Measurements from ENCODE around the gene CHRNG.

CHRNG gene

DNA sequence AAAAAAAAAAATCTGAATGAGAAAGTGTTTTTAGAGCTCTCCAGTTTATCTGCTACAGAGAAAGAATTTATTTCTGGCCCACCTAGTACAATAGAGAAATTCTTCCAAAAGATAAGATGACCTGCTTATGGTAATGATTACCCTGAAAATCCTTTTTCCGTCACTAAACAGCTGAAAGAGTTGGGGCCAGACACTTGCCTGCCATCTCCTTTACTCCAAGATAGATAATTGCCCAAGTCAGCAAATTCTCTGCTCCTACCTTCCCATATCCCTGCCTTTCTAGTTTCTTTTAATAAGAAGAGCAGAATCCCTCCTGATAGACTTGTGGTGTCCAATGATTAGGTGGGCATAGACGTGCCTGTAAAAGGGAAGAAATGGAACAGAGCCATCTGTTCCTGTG, 39.1 kb downstream of the CHRNG start:
- no peak for DNase-seq (ENCODE audit: low spot score)

DNA sequence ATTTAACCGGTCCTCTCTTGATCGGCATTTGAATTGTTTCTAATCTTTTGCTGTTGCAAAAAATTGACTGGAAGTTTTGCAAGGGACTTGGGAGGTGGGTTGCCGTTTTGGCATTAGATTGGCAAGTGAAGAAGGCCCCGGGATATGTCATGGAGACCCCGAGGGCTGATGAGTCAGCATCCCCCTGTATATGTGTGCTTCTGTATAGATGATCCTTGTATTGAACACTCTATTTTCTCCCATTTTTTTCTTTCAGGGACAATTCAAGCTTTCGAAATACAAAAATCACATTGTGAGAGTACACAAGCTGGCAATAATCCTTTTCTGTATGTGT, 41.1 kb downstream of the CHRNG start:
- no peak for DNase-seq (ENCODE audit: low spot score)

DNA sequence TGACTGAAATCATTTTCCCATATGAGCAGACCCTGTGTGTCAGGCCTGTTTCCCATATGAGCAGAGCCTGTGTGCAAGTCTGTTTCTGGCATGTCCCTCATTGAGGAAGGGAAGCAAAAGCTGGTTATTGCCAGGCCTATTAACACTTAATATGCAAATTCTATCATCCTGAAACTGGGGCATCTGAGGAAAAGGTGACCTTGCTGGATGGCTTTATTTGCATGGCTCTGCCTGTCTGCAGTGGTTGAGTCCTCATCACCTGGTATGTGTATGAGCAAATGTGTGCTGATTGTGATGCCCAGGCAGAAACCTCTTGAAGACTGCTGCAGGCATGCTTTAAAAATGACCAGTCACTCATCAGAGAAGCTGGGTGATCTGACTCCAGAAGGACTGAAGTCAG, 42.2 kb downstream of the CHRNG start:
- no peak for DNase-seq (ENCODE audit: low spot score)

DNA sequence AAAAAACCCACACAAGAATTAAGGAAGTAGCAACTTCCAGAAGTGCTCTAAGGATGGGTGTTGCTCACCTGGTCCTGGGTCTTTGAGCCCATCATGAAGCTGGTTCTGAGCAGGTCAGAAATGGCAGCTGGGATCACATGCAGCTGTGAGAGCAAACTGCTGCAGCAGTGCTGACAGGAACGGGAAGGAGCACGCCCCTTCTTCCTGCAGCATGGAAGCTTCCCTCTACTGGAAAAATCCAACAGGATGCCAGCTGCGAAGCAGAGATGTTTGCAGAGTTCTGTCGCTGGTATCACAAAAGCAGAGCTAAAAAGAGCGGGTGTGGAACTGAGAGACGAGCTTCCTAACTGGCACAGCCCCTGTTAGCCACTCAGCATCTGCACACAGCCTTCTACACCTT, 44.7 kb downstream of the CHRNG start:
- no peak for DNase-seq (ENCODE audit: low spot score)

DNA sequence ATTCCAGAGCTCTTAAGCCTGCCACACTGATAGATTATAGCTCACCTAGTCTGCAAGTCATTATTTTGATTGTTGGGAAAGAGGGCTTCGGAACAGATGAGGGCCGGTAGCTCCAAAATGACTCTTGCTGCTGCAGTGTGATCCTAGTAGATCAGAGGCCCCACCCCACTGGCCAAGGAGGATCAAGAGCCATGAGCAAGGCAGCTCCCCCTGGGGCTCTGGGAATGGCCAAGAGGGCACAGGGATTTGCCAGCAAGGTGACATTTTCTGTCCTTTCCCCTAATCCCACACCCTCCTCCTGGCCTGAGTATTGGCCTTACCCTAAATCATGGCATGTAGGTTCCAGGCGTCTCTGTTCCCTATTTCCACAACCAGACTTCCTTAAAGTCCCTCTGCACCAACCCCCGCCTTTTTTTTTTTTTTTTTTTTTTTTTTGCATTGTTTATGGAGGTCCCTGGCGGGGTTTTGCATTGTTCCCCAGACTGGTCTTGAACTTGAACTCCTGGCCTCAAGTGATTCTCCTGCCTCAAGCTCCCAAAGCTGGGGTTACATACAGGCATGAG, 47.5 kb downstream of the CHRNG start:
- no peak for DNase-seq (ENCODE audit: low spot score)

DNA sequence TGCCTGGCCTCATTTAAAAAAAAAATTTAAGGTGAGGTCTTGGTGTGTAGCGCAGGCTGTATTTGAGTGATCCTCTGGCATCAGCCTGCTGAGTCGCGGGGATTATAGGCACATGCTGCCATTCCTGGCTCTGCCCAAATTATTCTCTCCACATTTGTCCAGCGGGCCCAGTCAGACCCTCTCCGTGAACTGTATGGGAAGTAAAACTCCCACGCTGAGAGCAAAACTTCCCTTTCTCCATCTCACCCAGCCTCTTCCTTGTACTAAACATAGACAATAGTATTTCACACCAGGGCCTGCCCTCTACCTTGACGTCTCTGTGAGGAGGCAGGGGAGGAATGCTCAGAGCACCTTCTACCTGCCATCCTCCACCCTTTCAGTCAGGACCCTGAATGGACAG, 48.0 kb downstream of the CHRNG start:
- no peak for DNase-seq (ENCODE audit: low spot score)

DNA sequence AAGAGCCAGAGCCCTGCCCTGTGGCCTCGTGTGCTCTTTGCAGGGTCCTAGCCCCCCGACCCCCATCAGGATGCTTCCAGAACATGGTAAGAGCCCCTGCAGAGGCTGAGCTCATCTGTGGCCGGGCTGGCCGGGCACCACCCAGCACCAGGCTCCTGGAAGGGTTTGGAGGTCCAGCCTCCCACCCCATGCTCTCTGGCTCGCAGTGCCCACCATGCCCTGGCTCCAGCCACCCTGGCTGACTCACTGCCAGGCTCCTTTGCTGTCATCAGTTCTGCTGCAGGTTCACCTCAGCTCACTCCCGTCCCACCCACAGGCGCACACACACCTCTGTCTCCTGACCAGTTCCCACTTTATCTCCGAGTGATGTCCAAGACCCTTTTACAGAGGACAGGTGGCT, 48.5 kb downstream of the CHRNG start:
- DNase-seq (ENCODE audit: low spot score): no peak

DNA sequence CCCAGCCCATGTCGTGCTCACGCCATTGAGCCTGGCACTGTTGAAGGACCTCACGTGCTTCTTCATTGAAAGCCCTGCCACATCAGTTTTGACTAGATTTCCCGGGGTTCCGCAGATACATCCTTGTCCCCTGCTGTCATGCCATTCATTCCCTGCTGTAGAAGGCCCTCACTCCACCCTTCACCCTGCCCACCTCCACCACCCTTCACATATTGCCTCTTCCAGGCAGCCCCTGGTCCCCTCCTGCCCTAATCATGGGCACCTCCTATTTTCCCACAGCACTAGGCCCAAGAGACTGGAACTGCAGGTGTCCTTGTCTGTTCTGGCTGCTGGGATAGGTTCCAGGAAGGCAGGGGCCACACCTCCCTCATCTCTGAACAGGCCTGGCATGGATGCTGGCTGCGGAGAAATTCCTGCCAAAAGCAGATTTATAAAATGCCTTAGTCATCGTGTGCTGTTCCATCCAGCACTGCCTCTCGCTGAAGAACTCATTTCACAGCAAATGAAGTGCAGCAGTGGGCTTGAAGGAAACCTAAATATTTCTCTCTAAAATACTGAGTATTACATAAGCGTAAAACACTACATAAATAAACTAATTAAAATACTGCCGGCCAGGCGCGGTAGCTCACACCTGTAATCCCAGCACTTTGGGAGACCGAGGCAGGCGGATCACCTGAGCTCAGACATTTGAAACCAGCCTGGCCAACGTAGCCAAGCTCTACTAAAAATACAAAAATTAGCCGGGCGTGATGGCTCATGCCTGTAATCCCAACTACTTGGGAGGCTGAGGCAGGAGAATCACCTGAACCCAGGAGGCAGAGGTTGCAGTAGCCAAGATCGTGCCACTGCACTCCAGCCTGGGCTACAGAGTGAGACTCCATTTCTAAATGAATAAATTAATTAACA, 49.4 kb downstream of the CHRNG start:
- DNase-seq (ENCODE audit: low spot score): peak; percentile 79

DNA sequence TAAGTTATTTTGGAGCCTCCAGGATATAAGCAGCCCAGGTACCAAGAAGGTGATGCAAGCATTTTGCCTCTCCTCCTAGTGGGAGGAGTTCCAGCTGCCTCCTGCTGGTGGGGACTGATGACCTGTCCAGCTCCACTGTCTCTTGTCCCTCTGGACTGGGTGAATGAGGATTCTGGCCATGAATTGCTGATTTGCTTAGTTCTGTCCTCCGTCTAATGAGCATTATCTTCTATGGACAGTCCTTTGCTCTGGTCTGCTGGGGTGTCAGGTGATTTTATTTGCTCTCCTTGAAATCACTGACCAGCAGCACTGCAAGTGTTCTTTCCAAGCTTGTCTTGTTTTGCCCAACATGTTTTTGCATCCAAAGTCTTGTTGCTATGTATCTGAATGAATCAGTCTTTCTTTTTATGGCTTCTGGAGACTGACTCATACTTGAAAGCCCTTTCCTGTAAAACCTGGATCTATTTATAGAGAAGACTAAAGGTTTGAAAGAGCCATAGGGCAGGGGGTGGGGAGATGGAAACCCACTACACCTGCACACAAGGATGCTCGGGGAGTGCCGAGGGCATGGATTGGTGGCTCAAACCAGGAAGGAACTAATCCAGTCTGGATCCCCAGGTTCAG, 53.4 kb downstream of the CHRNG start:
- no peak for DNase-seq (ENCODE audit: low spot score)

DNA sequence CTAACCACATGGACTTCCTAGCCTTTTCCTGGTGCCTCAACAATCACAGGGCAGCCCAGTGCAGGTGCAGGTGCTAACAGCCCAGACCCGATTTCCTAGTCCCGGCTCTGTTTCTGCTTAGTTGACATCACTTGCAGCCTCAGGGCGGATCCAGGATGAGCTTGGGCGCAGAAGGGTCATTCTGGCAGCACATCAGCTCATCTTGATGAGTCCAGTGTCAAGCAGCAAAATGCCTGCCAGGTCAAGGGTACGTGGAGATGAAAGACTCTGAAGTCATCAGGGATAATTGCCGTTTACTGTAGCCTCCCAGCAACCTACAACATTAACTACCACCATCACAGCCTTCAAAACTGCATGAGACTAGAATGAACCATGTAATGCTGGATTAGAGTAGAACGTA, 54.5 kb downstream of the CHRNG start:
- no peak for DNase-seq (ENCODE audit: low spot score)
